Activated CD4-positive, alpha-beta T cell treated with anti-CD3 and anti-CD28 coated beads, Interleukin-10, Interleukin-2, amounts not matched to agents 100 ng/mL and 50 ng/mL, durations not matched to agents 16 hours and 8 hours (primary cell): ENCODE data around the gene VAV2.

Experiments used
- DNase-seq: peaks from one replicate; pipeline ENCODE4 v3.0.0-alpha.2; 2020

The VAV2 gene

DNA sequence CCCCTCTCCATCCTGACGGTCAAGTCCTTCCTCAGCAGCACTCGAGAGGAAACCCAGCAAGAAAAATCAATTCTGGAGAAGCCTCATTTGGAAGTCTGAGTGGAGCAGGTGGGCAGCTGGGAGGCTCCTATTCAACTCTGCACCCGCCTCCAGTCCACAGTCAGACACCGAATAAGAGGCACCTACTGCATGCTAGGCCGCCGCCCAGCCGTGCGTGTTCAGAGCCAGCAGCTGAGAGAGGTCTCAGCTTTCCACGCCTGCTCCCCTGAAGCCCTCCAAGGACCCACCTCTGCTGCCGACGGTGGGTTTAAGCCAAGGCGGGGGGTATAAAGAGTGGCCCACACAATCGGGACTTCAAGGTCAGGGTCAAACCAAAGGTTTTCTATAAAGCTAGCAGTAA lies 41.9 kb downstream of the VAV2 start:
- DNase-seq: no peak

DNA sequence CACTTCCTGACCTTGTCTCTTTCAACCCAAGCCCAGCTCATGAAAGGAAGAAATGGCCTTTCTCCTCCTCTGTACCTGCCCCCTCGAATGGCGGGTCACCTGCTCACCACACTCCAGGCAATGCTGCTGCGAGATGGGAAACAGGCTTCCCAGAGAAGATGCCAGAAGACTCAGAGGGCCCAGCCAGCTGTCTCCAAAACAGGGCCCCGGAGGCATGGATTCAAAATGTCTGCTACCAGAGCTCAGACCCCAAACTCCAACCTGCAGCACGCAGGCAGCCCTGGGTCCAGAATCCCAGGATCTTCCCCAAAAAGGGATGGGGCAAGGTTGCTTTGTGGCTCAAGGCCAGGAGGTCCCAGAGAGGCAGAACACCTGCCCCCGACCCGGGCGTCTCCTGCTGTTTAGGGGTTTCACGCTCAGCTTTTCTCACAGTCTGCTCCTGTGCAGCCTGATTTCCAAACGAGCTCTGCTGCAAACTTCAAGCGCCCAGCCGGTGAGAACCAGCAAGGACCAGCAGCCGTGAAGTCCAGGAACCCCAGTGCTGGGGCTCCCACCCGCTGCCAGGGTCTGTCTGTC lies 42.5 kb downstream of the VAV2 start:
- no peak for DNase-seq

DNA sequence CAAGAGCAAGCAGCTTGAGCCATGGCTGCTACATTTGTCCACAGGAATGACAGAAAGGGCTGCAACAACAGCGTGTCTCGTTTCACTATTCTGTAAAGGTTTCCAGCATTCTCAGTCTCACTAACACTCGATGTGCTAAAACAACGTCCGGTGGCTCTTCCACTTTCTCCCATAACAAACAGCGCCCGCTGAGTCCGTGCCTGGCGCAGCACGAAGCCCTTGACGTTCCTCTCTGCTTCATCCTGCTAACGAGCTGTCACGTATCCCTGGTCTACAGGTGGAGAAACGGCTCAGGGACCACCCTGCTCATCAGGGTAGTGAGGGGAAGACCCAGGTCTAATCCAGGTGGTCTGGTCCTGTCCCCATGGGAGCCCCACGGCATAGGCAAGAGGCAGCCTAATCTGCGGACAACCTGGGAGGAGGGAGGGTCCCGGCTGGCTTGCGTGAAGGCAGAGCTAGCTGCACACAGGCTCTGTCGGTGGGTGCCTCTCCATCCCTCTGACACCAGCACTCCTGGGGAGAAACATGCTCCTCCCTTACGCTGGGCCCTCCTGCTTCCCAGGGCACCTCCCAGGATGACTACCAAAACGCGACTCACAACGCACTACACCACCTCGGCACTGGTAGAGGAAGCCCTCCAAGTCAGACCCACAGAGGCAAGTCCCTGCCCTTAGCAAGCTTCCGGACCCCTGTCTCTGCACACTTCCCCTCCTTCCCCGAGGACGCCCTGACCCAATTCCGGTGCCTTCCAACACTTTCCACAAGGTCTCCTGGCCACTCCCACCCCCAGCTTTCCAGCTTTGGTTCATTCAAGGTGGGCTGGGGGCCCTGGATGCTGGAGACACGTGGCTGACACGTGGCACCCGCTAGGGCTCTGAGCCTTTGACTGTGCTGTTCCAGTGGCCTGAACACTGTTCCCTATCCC lies 43.3 kb downstream of the VAV2 start:
- no peak for DNase-seq

DNA sequence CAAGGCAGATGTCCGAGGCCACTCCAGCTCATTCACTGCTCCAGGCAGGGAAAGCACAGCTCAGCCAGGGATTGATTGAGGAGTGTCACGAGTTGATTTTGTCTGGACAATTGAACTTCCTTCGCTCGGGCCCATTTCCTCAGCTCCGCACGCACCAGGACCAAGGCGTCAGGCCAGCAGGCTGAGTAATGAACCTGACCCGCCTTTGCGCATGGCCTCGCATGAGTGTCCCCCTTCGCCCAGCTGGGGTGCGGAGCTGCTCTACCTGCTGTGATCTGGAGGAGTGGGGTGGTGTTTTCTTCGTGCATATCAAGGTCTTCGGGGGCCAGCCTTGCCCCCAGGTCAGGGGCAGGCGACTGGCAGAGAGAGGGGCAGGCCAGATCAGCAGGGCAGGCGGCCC lies 44.0 kb downstream of the VAV2 start:
- DNase-seq: no peak

DNA sequence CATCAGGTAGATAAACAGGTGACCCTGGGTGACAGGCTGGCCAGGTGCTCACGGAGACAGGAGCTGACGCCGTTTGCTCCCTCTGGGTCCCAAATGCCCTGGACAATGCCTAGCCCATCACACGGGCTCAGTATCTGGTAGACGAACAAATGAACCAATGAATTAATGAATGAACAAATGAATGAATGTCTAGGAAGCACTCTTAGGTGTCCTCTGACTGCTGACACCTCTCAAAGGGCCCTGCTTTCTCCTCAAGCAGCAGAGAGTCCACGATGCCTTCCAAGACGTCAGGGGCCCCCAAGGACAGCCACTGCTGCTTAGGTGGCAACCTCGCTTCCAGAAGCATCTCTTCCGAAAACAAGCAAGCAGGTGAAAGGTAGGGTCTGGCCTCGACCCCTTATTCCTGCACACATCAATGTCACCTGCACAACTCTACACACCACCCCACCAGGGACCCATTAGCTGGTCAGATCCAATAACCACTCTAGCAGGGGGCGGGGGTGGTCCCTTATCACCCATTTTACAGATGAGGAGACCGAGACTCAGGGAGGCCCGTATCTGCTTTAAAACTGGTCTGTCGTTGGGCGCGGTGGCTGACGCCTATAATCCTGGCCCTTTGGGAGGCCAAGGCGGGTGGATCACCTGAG lies 45.2 kb downstream of the VAV2 start:
- DNase-seq: no peak

DNA sequence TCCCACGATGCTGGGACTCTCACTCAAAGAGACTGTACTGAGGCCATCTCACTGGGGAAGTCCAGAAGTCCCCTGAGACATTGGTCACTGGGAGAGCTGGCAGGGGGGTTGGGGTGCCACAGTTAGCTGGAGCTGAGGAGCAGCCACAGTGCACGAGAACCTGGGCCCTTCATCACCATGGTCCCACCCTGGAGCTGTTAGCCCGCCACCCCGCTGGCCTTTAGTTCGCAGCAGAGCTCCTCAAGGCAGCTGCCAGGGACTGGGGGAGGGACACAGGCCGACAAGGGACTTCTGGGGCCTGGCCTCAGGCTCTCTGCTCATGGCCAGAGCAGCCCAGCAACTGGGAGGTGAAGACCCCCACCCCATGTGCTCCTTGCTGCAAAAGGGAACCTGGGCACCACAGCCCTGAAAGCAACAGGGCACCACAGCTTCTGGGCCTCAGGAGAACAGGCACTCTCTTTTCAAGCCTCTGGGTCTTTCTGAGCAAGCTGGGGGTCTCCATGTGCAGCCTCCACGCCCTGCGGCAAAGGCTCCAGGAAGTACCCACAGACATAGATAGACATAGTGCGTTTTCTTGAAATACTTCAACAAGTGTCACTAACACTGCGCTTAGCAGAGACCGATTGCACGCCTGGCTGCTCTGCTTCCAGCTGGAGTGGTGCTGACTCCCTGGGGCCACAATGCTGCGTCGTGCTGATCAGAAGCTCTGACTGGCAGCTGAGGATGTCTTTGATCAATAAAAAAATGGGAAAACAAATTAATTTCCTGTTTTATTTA lies 46.0 kb downstream of the VAV2 start:
- no peak for DNase-seq

DNA sequence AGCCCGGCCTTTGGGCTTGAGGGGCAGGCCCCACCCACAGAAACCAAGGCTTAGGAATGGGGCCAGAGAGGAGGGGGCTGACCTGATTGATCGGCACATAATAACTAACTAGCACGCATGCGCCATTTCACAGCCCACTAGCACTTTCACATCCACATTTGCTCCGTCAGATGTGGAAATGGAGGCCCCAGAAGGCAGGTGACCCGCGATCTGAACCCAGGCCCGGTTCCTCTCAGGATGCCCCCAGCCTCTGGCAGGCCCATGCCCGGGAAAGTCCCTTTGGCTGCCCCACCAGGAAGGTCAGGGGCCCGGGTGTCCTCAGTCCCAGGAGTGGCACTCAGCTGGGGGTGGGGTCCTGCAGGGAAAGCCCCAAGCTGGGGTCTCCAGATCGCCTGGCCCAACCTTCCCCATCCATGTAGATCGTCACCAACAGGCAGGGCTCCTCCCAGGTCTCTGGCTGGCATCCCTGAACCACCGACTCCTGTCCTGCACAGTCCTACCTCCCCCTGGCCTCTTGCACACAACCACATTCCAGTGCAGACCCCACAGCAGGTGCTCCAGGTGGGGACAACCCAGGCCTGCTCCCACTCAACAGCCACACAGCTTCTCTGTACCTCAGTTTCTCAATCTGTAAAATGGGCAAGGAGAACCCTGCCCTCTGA lies 46.7 kb downstream of the VAV2 start:
- DNase-seq: no peak

DNA sequence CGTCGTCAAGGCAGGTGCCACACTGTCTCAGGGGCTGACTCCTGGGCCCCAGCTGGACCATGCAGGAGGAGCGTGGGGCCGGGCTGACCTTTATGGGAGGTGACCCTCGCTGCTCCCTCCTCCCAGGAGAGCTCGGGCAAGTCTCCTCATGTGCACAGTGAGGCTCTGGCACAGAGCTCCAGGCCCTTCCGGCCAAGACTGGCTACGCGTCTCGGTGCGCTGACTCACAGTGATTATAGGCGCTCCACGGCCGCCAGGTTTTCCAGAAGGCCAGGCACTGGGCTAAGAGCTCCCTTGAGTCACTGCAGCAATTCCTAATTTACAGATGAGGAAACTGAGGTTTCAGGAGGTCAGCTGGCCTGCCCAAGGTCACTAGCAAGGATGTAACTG lies 47.4 kb downstream of the VAV2 start:
- no peak for DNase-seq

DNA sequence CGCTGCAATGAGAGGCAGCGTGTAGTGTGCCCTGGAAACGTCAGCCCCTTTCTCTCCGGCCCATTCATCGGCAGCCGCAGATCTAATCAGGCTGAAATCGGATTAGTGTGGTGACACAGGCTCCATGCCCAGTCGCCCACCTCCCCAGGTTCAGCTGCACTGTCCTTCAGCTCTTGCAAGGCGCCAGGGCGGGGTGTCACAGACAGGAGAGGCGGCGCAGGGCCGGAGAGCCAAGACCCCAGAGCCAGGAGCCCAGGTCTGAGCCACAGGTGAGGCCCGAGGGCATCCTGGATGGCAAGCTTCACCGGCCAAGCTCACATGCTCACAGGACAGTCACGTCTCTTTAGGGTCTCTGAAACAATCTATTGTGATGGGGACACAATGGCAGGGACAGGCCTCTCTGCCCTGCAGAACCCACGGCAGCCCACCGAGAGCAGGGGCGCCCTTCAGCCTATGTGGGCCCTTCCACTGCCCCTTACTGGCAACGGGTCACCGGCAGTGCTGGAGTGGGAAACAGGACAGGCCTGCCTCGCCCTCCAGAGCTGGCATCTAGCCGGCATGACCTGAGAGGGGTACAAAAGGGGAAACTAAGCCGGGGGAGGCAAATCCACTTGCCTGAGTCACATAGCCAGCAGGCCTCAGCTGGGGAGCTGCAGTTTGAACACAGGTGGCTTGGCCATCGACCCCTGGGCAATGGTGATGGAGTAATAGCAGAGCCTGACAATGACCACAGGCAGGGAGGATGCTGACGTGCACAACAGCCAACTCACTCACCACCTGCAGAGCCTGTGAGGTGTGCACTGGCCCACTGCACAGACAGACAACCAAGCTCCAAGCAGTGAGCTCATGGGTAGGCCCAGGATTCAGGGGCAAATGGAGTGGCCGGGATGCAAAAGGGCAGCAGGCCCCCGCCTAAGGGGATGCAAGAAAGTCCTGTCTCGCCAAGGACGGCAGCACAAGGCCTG lies 48.1 kb downstream of the VAV2 start:
- no peak for DNase-seq

DNA sequence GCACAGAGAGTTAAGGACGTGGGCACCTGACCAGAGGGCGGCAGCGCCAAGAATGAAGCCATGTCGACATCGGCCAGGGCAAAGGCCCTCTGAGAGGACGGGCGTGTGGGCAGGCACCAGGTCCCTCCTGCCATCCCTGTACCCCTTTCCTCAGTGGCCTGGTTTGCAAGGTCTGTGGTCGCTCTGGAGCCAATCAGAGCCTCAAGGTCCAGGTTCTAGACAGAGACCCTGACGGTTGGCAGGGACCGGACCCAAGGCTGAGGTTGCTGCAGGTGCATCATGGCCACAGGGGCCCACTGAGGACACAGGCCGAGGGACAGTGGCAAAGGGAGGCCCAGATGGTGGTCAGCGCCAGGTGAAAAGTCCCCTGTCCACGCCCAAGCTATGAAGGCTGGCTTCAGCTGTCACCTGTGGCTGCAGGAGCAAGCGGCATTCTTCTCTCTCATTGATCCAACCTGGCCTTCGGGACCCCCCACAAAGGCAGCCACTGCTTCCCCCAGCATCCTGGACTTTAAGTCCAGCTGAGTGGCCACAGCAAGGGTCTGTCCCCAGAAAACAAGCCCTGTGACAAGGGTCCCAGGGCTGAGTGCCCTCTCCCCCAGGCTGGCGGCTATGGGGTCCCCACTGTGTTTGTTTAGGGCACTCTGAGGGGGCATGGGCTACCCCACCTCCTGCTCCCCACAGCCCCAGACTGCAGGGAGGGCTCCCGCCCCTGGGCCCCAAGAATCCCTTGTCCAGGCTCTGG lies 48.9 kb downstream of the VAV2 start:
- DNase-seq: no peak

DNA sequence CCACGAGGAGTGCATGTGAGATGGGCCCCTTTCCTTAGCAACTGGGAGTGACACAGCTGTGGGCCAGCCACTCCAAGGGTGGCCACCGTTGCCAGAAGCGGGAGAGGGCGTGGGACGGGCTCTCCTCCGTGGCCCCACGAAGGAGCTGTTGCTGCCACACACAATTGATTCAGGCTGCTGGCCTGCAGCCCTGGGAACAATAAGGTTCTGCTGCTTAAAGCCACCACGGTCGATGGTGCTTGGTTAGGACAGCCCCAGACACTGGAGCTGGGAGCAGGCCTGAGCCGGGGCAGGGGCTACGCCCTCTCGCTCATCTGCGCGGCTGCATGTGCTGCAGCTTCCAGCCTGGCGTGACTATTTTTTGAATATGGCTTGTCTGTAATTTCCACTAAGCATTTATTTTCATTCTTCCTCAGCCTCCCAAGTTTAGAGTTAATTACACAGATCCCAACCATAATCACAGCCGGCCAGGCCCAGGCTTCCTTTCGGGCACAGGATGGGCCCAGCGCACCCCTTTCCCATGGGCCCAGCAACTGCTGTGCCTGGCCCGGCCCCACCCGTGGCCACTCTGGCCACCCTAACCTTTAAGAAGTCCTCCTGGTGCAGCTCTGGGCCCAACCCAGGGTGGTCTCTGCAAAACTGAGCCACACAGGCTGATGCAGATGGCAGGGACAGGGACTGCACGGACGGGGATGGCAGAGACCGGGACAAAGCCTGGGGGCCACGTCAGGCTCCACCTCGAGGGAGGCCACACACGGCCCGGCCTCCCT lies 49.7 kb downstream of the VAV2 start:
- no peak for DNase-seq

DNA sequence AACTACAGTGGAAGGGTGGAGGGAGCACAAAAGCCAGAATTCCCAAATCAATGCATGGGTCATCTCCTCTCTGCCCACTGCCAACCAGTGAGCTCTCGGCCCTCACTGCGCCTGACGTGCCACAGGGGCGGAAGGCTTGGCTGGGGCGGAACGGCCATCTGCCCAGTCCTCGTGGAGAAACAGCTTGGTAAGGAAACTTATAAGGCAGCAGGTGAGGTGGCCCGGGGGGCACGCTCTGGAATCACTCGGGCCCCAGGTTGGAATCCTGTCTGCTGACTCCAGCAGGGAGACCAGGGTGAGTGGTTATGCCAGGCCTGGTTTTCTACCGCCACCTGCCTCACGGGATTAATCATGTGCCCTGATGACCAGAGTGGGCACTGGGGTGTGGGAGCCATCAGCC lies 52.3 kb downstream of the VAV2 start:
- DNase-seq: no peak

DNA sequence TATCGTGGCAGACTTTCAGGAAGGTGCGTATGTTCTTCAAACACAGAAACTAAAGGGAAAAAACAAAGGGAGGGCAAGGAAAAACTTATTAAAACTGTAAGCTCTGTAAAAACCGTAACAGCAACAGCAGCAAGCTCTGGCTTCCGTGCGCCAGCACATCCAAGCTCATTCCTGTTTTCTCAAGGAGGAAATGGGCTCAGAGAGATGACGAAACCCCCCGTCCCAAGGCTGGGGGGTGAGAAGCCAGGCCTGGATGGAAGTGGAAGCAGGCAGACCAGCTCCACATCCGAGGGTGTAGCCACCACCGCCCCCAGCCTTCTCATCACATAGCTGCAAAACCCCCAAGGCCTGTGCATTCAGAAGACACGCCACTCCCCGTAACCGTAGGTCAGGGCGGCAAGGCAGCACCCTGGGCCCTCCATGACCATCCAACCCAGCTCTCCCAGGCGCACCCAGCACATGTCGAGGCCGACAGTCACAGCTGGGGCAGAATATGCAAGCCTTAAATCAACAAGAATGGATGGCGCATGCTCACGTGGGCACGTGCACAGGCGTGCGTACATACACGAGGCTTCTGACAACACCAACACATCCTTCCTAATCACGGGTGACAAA lies 52.8 kb downstream of the VAV2 start:
- DNase-seq: no peak

DNA sequence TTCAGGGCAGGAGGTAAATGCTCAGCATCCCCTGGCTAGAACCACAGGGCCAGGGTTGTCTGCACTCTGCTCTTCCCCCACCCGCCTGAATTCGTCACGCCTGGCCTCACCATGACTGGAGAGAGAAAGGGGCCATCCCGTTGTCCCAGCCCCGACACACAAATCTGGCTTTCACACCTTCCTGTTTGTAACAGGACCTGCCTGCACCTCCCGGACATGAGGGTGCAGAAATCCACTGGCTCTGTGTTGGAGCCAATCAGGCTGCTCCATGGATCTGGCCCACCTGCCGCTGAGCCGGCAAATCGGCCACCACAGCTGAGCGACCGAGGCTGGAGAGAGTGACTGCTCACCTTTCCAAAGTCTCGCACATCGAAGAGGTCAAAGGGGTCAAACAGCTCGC lies 53.4 kb downstream of the VAV2 start:
- no peak for DNase-seq

DNA sequence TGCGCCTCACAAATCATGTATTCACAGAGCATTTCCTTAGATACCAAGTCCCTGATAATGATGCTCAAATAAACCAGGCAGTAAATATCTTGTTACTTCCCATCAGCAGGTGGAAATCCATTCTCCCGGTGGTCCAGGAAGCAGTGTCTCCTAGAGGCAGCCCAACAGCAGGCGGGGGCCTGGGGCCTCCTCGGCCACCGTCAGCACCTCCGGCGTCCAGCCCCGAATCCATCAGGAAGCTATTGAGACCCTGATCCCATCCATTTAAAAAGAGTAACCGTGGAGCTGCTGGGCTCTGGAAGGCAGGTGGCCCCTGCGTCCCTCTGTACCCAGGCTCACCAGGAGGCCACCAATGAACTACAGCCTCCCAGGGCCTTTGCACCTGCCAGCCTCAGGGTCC lies 54.0 kb downstream of the VAV2 start:
- no peak for DNase-seq

DNA sequence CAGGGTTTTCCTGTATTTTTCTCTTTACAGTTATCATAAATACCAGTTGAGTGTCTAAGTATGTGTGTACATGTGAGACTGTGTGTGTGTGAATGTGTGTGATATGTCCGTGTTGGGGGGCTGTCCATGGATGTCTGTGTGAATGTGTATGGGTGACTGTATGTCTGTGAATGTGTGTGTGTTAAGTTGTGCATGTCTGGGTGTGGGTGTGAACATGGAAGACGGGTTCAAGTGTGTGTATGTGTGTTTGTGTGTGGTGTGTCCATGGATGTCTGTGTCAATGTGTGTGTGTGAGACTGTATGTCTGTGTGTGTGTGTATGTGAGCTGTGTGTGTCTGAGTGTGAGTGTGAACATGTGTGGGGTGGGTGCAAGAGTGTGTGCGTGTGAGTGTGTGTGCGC lies 55.0 kb downstream of the VAV2 start:
- no peak for DNase-seq

DNA sequence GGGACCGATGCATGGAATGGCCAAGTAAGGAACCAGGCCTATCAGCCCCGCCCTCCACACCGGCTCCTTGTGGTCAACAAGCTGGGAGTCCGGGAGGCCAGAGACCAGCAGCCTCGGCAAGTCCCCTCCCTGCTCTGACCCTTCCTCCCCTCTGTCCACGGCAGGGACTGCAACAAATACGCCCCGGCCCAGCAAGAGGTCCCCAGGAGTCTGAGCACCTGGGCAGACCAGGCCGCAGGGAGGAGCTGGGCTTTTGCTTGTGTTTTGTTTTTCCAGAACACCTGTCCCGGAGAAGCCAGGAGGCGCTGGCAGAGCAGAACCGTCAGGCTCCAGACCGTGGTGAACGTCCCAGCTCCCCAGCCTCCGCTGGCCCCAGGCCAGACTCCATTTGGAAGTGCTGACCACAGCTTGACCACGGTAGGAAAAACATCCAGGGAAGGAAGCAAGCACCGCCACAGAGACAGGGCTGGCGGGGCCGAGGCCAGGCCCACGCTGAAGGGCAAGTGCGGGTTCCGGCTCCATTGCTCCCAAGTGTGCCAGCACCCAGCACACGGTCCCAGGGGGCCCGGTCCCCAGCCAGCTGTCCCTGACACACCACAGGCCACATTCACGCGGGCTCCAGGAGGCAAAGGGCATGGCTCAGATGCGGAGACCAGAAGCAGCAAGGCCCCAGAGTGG lies 56.7 kb downstream of the VAV2 start:
- DNase-seq: no peak

DNA sequence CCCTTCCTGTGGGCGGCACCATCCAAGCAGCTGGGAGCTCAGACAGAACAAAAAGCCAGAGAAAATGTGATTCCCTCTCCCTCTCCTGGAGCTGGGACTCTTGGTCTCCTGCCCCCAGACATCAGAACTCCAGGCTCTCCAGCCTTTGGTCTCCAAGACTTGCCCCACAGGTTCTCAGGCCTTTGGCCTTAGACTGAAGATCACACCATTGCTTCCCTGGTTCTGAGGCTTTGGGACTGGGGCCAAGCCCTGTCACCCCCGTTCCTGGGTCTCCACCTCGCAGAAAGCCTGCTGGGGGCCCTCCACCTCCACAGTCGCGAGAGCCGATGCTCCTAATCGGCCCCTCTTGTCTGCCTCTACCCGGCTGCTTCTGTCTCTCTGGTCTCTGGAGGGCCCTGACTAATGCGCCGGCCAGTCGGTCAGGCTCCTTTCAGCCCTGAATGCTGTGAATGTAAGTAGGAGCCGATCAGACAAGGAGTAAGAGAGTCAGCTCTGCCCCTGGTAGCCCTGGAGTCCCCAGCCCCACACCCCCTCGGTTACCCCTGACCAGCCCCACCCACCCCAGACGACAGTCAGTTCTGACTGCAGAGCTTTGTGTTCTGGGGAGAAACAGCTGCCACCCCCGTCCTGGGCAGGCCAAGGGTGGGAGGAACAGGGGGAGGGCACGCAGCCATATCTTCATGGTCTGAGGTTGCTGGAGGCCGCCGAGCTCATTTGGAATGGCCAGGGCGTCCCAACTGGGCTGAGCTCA lies 57.5 kb downstream of the VAV2 start:
- DNase-seq: no peak
